HG03039 (cell line): Measurements from ENCODE around the gene CTNNA3.
"Not testable (repeated sequence)": the region's sequence is repeated elsewhere in the genome, so short reads cannot be mapped to it uniquely, and the experiment has no call there.

Experiments
- ATAC-seq: cut with Tn5 transposase; IDR thresholded peaks from one replicate; pipeline ENCODE4 v1.9.1; 2021; ENCODE audit warnings: mild to moderate bottlenecking, moderate library complexity; ENCODE audit not compliant: unreplicated experiment

Gene CTNNA3

GRCh38 chr10:67259319-67259929 is 436.6 kb downstream of the CTNNA3 start:
- ATAC-seq, result no peak

DNA sequence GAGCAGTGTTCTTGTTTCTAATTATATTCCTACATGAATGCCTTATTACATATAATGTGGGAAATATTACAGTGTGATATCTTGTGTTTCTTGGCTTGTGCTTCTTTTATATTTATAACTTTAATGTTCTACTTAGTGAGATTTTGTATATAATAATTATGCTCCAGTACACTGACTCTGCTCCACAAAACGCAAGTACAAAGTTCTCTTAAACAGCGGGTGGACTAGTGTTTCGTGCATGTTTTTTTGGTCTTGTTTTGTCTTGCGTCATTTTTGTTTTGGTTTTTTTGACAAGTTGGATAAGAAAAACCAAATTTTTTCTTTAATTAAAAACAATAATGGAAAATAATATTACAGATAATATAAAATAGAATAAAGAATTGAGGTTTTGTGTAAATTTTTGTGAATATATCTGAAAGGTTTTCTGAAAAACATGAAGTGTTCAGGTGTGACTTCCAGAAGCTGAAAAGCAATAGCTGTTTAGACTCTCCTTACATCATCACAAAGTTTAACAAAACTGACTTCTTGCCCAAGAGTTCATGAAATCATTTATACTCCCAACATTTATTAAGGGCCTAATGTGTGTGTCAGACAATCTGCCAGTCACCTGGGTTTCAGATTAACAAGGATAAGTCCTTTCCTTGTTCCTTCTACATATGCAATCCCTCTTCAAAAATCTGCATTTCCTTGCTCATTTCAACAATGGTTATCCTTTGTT is 438.4 kb downstream of the CTNNA3 start:
- no peak for ATAC-seq

DNA sequence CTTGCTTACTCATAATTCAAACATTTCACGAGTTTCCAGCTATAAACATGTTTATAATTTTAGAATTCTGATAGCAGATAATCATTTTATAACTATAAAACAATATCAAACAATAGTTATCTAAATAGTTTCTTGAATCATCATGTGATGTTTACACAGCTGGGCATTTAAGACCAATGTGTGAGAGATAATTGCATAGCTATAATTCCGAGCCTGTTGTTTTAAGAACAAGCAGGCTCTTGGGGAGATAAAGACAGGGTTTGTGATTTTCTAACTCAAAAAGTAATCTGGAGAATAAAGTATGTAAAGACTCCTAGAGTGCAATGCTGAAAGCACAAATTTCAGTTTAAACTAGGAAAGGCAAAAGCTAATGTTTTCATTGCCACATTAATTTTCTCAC is 439.0 kb downstream of the CTNNA3 start:
- ATAC-seq, result no peak

GRCh38 chr10:67250686-67251085 is 445.3 kb downstream of the CTNNA3 start:
- ATAC-seq, result no peak

DNA sequence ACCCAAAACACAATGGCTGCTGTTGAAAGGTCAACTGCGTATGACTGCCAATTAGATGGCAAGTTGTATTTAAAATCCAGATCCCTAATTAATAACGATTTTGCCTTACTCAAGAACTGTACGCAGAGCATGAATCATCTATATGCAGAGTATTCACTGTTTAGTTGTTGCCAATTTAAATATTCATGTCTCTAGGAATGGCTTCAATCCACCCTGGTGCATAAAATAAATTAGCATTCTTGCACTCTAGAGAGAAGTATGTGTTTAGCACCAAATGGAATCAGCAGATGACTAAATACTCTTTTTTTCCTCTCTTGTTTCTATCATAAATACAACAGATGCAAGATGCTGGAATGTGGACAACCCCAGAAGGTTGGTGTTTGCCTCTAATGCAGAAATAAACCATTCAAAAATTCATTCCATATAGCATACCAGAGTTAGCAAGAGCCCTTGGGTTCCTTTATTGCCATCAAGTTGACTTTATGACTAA is 449.9 kb downstream of the CTNNA3 start:
- no peak for ATAC-seq

- ATAC-seq, result no peak
Measured at GRCh38 chr10:67242528-67242927, 453.5 kb downstream of the CTNNA3 start.

GRCh38 chr10:67241451-67241850 is 454.5 kb downstream of the CTNNA3 start:
- ATAC-seq, result no peak

DNA sequence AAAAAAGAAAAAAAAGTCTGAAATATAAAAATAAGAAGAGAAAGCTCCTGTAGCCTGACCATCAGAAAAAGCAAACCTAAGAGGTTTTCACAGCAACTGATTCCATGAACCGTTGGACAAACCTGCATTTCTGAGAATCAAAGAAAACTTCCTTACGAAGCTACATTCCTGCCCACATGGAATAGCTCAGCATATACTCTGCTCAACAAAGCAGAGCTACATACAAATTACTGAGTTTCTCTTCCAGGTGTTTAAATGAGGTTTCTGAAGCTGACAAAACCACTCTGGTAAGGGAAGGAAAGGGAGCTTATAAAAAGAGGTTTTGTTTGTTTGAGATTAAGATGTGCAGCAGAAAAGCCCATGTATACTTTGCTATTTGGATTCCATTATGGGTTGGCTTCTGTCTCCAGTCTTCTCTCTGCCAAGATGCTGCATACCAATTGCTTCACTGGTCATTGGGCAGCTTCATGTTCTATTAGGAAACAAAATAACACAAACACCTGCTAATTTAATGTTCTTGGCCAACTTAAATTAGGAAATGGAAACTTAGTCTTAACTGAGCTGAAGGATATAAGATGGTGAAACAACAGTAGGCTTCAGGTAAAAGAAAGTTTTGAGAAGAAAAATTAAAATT is 456.0 kb downstream of the CTNNA3 start:
- no peak for ATAC-seq

- not testable (repeated sequence) for ATAC-seq
Measured at GRCh38 chr10:67230680-67231500, 465.1 kb downstream of the CTNNA3 start.

DNA sequence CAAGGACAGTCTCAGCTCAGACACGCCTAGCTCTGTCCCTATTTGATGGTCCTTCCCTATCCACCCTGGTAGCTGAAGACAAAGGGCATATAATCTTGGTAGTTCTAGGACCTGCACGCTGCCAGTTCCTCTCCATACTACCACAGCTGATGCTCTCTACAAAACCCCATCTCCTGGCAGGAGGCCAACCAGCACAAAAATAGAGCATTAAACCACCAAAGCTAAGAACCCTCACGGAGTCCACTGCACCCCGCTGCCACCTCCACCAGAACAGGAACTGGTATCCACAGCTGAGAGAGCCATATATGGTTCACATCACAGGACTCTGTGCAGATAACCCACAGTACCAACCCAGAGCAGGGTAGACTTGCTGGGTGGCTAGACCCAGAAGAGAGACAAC is 470.8 kb downstream of the CTNNA3 start:
- no peak for ATAC-seq

DNA sequence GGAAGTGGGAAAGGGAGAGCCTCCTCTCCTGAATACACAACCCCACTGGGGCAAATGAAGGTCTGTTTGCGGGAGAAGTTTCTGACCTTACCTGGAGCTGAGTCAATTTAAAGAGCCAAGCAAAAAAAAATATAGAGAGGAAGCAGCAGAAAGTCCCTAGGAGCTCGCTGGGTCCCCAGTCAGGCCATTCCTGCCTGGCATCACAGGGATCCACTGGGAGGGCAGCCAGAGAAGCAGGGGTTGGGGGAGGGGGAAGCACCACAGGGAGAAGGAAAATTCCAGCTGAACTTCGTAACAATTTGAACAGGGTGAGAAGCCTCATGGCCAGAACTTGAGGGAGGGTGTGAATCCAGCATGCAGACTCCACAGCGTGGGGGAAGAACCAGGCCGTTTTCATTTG is 471.4 kb downstream of the CTNNA3 start:
- ATAC-seq, result no peak

- no peak for ATAC-seq
Measured at GRCh38 chr10:67222934-67223333, 473.1 kb downstream of the CTNNA3 start.

GRCh38 chr10:67221939-67222494 is 474.0 kb downstream of the CTNNA3 start:
- no peak for ATAC-seq

GRCh38 chr10:67211680-67212079 is 484.3 kb downstream of the CTNNA3 start:
- no peak for ATAC-seq

- ATAC-seq, result not testable (repeated sequence)
Measured at GRCh38 chr10:67207923-67208322, 488.1 kb downstream of the CTNNA3 start.

- ATAC-seq, result no peak
Measured at GRCh38 chr10:67200913-67201564, 495.0 kb downstream of the CTNNA3 start.

DNA sequence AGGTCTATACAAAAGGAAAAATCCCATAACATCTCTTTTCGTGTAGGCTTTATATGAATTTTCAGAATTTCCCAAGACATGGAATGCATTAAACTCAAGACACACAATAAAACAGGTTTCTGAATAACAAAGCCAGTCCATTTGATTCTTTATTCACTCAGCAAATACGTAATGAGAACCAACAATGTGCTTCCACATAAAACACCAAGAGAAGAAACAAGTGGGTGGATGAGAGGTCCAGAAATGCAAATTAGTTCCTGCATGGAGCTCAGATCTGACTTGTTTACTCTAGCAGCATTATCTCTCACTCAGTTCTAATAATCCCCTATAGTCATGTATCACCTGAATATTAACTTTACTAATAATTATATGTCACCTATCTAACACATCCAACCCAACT is 520.6 kb downstream of the CTNNA3 start:
- ATAC-seq, result no peak

- no peak for ATAC-seq
Measured at GRCh38 chr10:67173787-67174186, 522.2 kb downstream of the CTNNA3 start.

GRCh38 chr10:67171970-67172369 is 524.0 kb downstream of the CTNNA3 start:
- no peak for ATAC-seq

DNA sequence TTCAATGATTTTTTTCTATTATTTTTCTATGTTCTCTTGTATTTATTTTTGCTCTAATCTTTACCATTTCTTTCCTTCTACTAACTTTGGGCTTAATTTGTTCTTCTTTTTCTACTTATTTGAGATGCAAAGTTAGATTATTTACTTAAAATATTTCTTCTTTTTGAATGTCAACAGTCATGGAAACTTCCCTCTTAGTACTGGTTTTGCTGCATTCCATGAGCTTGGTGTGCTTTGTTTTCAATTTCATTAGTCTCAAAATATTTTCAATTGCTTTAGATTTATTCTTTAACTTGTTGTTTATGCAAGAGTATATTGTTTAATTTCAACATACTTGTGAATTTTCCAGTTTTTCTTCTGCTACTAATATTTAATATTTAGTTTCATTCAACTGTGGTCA is 539.8 kb downstream of the CTNNA3 start:
- ATAC-seq, result no peak
